K562 (cell line): ENCODE data around the gene MPDU1. TPM values are rescaled to one million over a fixed set of nuclear protein-coding genes. Genes with fewer than 3 reads are reported as not detected.

Source experiments
- ATAC-seq: fragments of 200-7000 bp; cut with Tn5 transposase; 3 replicates; pipeline ENCODE4 v1.9.1; 2020; ENCODE audit warnings: moderate library complexity
- BruUV-seq: library from RNA; stranded (reverse); fragments of 400-500 nt; replicated peaks from 2 replicates; lab custom pipeline; 2021; lab: Mats Ljungman, UMichigan
- CTCF ChIA-PET: fragments of 300-600 bp; formaldehyde crosslinking; extraction: SDS; loops from one replicate; lab custom pipeline; 2021; ENCODE audit warnings: low intra/inter-chr PET ratio; lab: Yijun Ruan, JAX
- POLR2A ChIA-PET: fragments of 300-600, 350-650 bp; sonication (Branson Sonifier 250); formaldehyde crosslinking; extraction: SDS; loops from one replicate; lab custom pipeline; 2021; ENCODE audit warnings: antibody characterized with exemption, inconsistent platforms; lab: Yijun Ruan, JAX
- DNase-seq, 4 experiments: peaks; one replicate each; pipeline versions ENCODE4 v3.0.0 to v3.0.0-alpha.2; 2011 to 2018; ENCODE audit warnings: low spot score in 3 of 4, mixed read lengths in 3 of 4; ENCODE audit errors: extremely low read depth in 1 of 4
- FAIRE-seq: peaks from 2 replicates; lab custom pipeline; 2011; peaks lifted over from hg19 to GRCh38; lab: Jason Lieb, UNC
- H2AFZ ChIP-seq: 2 replicates; pipeline ENCODE4 v1.6.0; 2011; ENCODE audit warnings: low read depth, low read length, control low read depth, inconsistent platforms
- H3K27ac ChIP-seq: fragments of 200-600 bp; 3 replicates; pipeline ENCODE4 v1.8.0; 2011; ENCODE audit warnings: low read depth, mild to moderate bottlenecking, control low read depth, inconsistent platforms, low read length, moderate library complexity, mixed read lengths; ENCODE audit errors: extremely low read depth
- H3K27me3 ChIP-seq, 2 experiments: fragments of 300-600 bp in 1 of 2; 2 replicates in 1 of 2; 3 replicates in 1 of 2; pipeline versions ENCODE4 v1.6.0 to v1.8.0; 2011; ENCODE audit warnings: inconsistent platforms in 2 of 2, low read length in 2 of 2, mild to moderate bottlenecking in 1 of 2, mixed read lengths in 1 of 2, moderate library complexity in 1 of 2; ENCODE audit not compliant: control insufficient read depth in 2 of 2, insufficient read depth in 2 of 2
- H3K36me3 ChIP-seq: fragments of 300-600 bp; 3 replicates; pipeline ENCODE4 v1.8.0; 2011; ENCODE audit warnings: mild to moderate bottlenecking, low read length, inconsistent platforms; ENCODE audit not compliant: control insufficient read depth, insufficient read depth
- H3K4me1 ChIP-seq, 2 experiments: fragments of 200-600 bp in 1 of 2; replicated peaks in 1 of 2; 2 replicates in 1 of 2; 3 replicates in 1 of 2; pipeline versions ENCODE4 v1.5.1 to v1.8.0; 2011; ENCODE audit warnings: inconsistent platforms in 2 of 2, low read length in 2 of 2, mild to moderate bottlenecking in 1 of 2, mixed read lengths in 1 of 2, moderate library complexity in 1 of 2; ENCODE audit not compliant: control insufficient read depth in 2 of 2, insufficient read depth in 2 of 2
- H3K4me2 ChIP-seq: 2 replicates; pipeline ENCODE4 v1.6.1; 2011; ENCODE audit warnings: low read length, control low read depth, inconsistent platforms, mixed read lengths; ENCODE audit not compliant: insufficient read depth
- H3K4me3 ChIP-seq: fragments of 200-600 bp; sonication (generic), shearing (Covaris generic); 2 replicates; pipeline ENCODE4 v1.5.1; 2016; ENCODE audit warnings: control low read depth, inconsistent platforms
- H3K79me2 ChIP-seq: fragments of 200-600 bp; 3 replicates; pipeline ENCODE4 v1.8.0; 2011; ENCODE audit warnings: low read length, inconsistent platforms; ENCODE audit not compliant: control insufficient read depth, insufficient read depth
- H3K9ac ChIP-seq, 2 experiments: 2 replicates each; pipeline versions ENCODE4 v1.6.0 to v1.6.1; 2011; ENCODE audit warnings: low read depth in 2 of 2, low read length in 2 of 2, control low read depth in 1 of 2, inconsistent platforms in 1 of 2, mild to moderate bottlenecking in 1 of 2, mixed read lengths in 1 of 2; ENCODE audit not compliant: insufficient read depth in 1 of 2
- H3K9me1 ChIP-seq: one replicate; pipeline ENCODE4 v1.6.0; 2011; ENCODE audit warnings: inconsistent platforms, mild to moderate bottlenecking, low read length, moderate library complexity; ENCODE audit not compliant: control insufficient read depth, insufficient read depth
- H3K9me3 ChIP-seq: replicated peaks from 2 replicates; pipeline ENCODE4 v1.5.1; 2011; ENCODE audit warnings: low read depth, low read length, inconsistent platforms; ENCODE audit not compliant: control insufficient read depth, insufficient read depth
- H4K20me1 ChIP-seq: replicated peaks from 2 replicates; pipeline ENCODE4 v1.6.1; 2011; ENCODE audit warnings: low read length, inconsistent platforms, mixed read lengths; ENCODE audit not compliant: control insufficient read depth, insufficient read depth
- CCNT2 ChIP-seq: IDR thresholded peaks from 2 replicates; pipeline ENCODE4 v1.6.1; 2011; ENCODE audit warnings: borderline replicate concordance, low read depth, mild to moderate bottlenecking, moderate library complexity, mixed read lengths, low read length; ENCODE audit not compliant: insufficient read length; ENCODE audit errors: extremely low read depth
- CREB1 ChIP-seq, 2 experiments: sonication (generic) in 1 of 2; formaldehyde crosslinking in 1 of 2; IDR thresholded peaks; 2 replicates each; pipeline versions ENCODE4 v1.6.1 to v1.8.0; 2012 to 2022; ENCODE audit warnings: inconsistent platforms in 1 of 2, mild to moderate bottlenecking in 1 of 2, missing genetic modification reagents in 1 of 2, moderate library complexity in 1 of 2
- DPF2 ChIP-seq: fragments of 450-650 bp; IDR thresholded peaks from 2 replicates; pipeline ENCODE4 v1.6.1; 2016
- E4F1 ChIP-seq: fragments of 250-450 bp; sonication (Bioruptor Pico); IDR thresholded peaks from 2 replicates; pipeline ENCODE4 v1.5.0; 2021; ENCODE audit warnings: mild to moderate bottlenecking, borderline replicate concordance
- HNRNPH1 ChIP-seq: fragments of 200-400 bp; formaldehyde crosslinking; optimal IDR thresholded peaks from 2 replicates; pipeline ENCODE3; 2017; ENCODE audit warnings: low read depth, mild to moderate bottlenecking, low read length, moderate library complexity
- KDM5B ChIP-seq: fragments of 200-600 bp; sonication (generic); IDR thresholded peaks from 2 replicates; pipeline ENCODE4 v1.6.1; 2012; ENCODE audit warnings: low read depth, mild to moderate bottlenecking, moderate library complexity, low read length, control low read depth, inconsistent platforms; ENCODE audit not compliant: insufficient replicate concordance
- L3MBTL2 ChIP-seq: fragments of 450-650 bp; IDR thresholded peaks from 2 replicates; pipeline ENCODE4 v1.6.1; 2016; ENCODE audit warnings: mild to moderate bottlenecking, moderate library complexity
- MAFK ChIP-seq: IDR thresholded peaks from 2 replicates; pipeline ENCODE4 v1.6.1; 2011; ENCODE audit warnings: low read length, improper control_type of control experiment
- PCBP1 ChIP-seq: fragments of 200-400 bp; formaldehyde crosslinking; IDR thresholded peaks from 2 replicates; pipeline ENCODE4 v1.6.1; 2018; ENCODE audit warnings: mild to moderate bottlenecking, low read depth, low read length; ENCODE audit not compliant: poor library complexity, severe bottlenecking
- RBM14 ChIP-seq: fragments of 200-400 bp; formaldehyde crosslinking; IDR thresholded peaks from 2 replicates; pipeline ENCODE4 v1.6.1; 2018; ENCODE audit warnings: low read depth, mild to moderate bottlenecking, low read length, moderate library complexity, borderline replicate concordance; ENCODE audit not compliant: insufficient read depth
- STAG1 ChIP-seq: sonication (generic); formaldehyde crosslinking; IDR thresholded peaks from 2 replicates; pipeline ENCODE4 v1.5.0; 2020; ENCODE audit warnings: missing genetic modification reagents, borderline replicate concordance
- ZBTB49 ChIP-seq: sonication (generic); formaldehyde crosslinking; IDR thresholded peaks from 2 replicates; pipeline ENCODE4 v1.8.0; 2022; ENCODE audit warnings: missing genetic modification reagents, mild to moderate bottlenecking, borderline replicate concordance
- WGBS: fragments of 100-300 bp; shearing (Covaris generic); methylation state at CpG from one replicate; pipeline ENCODE4 v1.1.6; 2016; ENCODE audit warnings: low coverage, mixed read lengths; ENCODE audit not compliant: insufficient coverage; ENCODE audit errors: missing lambda C conversion rate; 5-methylcytosine and 5-hydroxymethylcytosine counted together
- in situ Hi-C: fragments of 300-500 bp; cut with MboI; formaldehyde crosslinking; loops from 4 replicates; pipeline ENCODE4 v1.15.0; 2018; ENCODE audit warnings: inconsistent platforms, mixed read lengths
- intact Hi-C: fragments of 100-400 bp; cut with micrococcal nuclease; formaldehyde crosslinking; loops from 2 replicates; pipeline ENCODE4 v1.14.2; 2022
- polyA plus RNA-seq, 8 experiments: library from polyadenylated mRNA; depleted of rRNA in 4 of 8; stranded (reverse) in 5 of 8; unstranded in 3 of 8; fragments of >200 nt; fragmentation: Nextera tagmentation in 2 of 8; fragmentation: Illumina TruSeq in 1 of 8; extraction: Ambion mirVana in 2 of 8; extraction: Trizol in 1 of 8; gene quantifications; 2 replicates each; pipeline versions ENCODE4 v1.2.1 to v1.2.3, GENCODE V29; 2011 to 2014; ENCODE audit warnings: inconsistent platforms in 1 of 8, missing spikeins in 1 of 8
- total RNA-seq, 7 experiments: library from RNA; depleted of rRNA in 6 of 7; stranded (reverse); fragments of >200 nt in 6 of 7; fragmentation: Illumina TruSeq in 2 of 7; extraction: Trizol in 2 of 7; gene quantifications; 2 replicates each; pipeline versions ENCODE4 v1.2.1 to v1.2.3, GENCODE V29; 2011 to 2021; ENCODE audit warnings: low replicate concordance in 1 of 7
- TF ChIP-seq, protein P1 (sequence below): fragments of 450-650 bp; IDR thresholded peaks from 2 replicates; pipeline ENCODE4 v1.6.1; 2017; ENCODE audit warnings: mild to moderate bottlenecking, moderate library complexity

The MPDU1 gene
- total and polyA plus RNA-seq, 9 of the 15 experiments (the other 6 are each of a cell fraction or from before 2014, with no cell fraction given): 4.9 to 179 (median 77.1) TPM

DNA sequence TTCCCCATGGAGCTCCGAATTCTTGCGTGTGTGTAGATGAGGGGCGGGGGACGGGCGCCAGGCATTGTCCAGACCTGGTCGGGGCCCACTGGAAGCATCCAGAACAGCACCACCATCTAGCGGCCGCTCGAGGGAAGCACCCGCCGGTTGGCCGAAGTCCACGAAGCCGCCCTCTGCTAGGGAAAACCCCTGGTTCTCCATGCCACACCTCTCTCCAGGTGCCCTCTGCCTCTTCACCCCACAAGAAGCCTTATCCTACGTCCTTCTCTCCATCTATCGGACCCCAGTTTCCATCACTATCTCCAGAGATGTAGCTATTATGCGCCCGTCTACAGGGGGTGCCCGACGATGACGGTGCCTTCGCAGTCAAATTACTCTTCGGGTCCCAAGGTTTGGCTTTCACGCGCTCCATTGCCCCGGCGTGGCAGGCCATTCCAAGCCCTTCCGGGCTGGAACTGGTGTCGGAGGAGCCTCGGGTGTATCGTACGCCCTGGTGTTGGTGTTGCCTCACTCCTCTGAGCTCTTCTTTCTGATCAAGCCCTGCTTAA lies 22.6 kb upstream of the MPDU1 start:
- Histone ChIP-seq H3K9me3 (no peaks in the 10 kb centered on the region), H3K9me1 (no peaks in the 10 kb centered on the region), H3K27me3 (no peaks in the 10 kb centered on the region), H2AFZ (peak overlapping the region; percentile 90), H3K4me1 (peaks cover 10 to 52% of the 10 kb centered on the region in 2 experiments; a peak in 4 of 5 replicates), H3K27ac (peak overlapping the region; percentile 81), H4K20me1 (no peaks in the 10 kb centered on the region), H3K4me3 (peak overlapping the region; percentile 76), H3K4me2 (peak overlapping the region; percentile 98), H3K36me3 (peaks cover 32% of the 10 kb centered on the region; the same call in 2 of the 3 replicates), H3K79me2 (peaks cover 33% of the 10 kb centered on the region), H3K9ac (peak overlapping the region; percentile 85 to 95)
- ATAC-seq (peak; percentile 89), FAIRE-seq (peak; percentile 79), DNase-seq (peak; percentile 77 to 87 (median 82))
- in situ Hi-C loops: loop anchor here (25.0 kb wide), 1 partner anchor 524 kb away; the partner anchor contains the start of genes SLC16A11 and SLC16A13
- TSS peak; percentile 87 for BruUV-seq
- WGBS: under 1% methylated on average over 30 of the region's 32 CpGs
- CTCF ChIA-PET: interaction anchor here (0.6 to 2.3 kb wide), 5 partner anchors 47 to 1936 kb away, joined by 3 to 16 read pairs (median 4); partner anchors contain the start of genes TP53 and WRAP53
- POLR2A ChIA-PET: interaction anchor here (0.5 to 1.5 kb wide), 12 partner anchors 9 to 230 kb away, joined by 3 to 9 read pairs (median 4); partner anchors contain the start of genes CD68, TP53 and WRAP53
- intact Hi-C loops: loop anchor here (1.0 to 5.0 kb wide), 3 partner anchors 47 to 204 kb away; partner anchors contain the start of genes POLR2A and TMEM95
- TF ChIP-seq CREB1 (IDR thresholded peaks at IDR 0.05): 0 out of 2 replicates have a peak, but pooled peaks have one; percentile 19
- peak; percentile 29; the same call in 1 of the 2 replicates for TF ChIP-seq CREB1 (CRISPR knock-in tag; IDR thresholded peaks at IDR 0.05)
- no peak for TF ChIP-seq MAFK
- TF ChIP-seq KDM5B: no peak
- TF ChIP-seq ZBTB49: no peak
- TF ChIP-seq RBM14: no peak
- TF ChIP-seq HNRNPH1: no peak
- no peak for TF ChIP-seq PCBP1
- peak; percentile 63 for TF ChIP-seq L3MBTL2
- TF ChIP-seq DPF2: no peak
- TF ChIP-seq STAG1 (CRISPR knock-in tag): peak; percentile 72
- TF ChIP-seq, protein P1, sequence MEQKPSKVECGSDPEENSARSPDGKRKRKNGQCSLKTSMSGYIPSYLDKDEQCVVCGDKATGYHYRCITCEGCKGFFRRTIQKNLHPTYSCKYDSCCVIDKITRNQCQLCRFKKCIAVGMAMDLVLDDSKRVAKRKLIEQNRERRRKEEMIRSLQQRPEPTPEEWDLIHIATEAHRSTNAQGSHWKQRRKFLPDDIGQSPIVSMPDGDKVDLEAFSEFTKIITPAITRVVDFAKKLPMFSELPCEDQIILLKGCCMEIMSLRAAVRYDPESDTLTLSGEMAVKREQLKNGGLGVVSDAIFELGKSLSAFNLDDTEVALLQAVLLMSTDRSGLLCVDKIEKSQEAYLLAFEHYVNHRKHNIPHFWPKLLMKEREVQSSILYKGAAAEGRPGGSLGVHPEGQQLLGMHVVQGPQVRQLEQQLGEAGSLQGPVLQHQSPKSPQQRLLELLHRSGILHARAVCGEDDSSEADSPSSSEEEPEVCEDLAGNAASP: no peak
- TF ChIP-seq E4F1 (CRISPR knock-in tag): no peak
- no peak for TF ChIP-seq CCNT2
